Fibroblast of villous mesenchyme (primary cell): ENCODE results near the gene GLT8D2. TPM values are rescaled to one million over a fixed set of nuclear protein-coding genes. Genes with fewer than 3 reads are reported as not detected.

Source experiments
- DNase-seq: peaks from one replicate; pipeline ENCODE4 v3.0.0-alpha.2; 2010; ENCODE audit warnings: low read depth
- H3K4me3 ChIP-seq: 2 replicates; pipeline ENCODE4 v1.5.1; 2011; ENCODE audit warnings: low read depth, mild to moderate bottlenecking, low read length
- CTCF ChIP-seq: IDR thresholded peaks from 2 replicates; pipeline ENCODE4 v1.5.1; 2012; ENCODE audit warnings: low read depth, mild to moderate bottlenecking, low read length; ENCODE audit not compliant: insufficient read depth
- total RNA-seq: library from RNA; depleted of rRNA; stranded (reverse); fragments of >200 nt; gene quantifications from 2 replicates; pipeline ENCODE4 v1.2.3, GENCODE V29; 2012

The GLT8D2 gene
- total RNA-seq, 1 donor, result 51.4 TPM

DNA sequence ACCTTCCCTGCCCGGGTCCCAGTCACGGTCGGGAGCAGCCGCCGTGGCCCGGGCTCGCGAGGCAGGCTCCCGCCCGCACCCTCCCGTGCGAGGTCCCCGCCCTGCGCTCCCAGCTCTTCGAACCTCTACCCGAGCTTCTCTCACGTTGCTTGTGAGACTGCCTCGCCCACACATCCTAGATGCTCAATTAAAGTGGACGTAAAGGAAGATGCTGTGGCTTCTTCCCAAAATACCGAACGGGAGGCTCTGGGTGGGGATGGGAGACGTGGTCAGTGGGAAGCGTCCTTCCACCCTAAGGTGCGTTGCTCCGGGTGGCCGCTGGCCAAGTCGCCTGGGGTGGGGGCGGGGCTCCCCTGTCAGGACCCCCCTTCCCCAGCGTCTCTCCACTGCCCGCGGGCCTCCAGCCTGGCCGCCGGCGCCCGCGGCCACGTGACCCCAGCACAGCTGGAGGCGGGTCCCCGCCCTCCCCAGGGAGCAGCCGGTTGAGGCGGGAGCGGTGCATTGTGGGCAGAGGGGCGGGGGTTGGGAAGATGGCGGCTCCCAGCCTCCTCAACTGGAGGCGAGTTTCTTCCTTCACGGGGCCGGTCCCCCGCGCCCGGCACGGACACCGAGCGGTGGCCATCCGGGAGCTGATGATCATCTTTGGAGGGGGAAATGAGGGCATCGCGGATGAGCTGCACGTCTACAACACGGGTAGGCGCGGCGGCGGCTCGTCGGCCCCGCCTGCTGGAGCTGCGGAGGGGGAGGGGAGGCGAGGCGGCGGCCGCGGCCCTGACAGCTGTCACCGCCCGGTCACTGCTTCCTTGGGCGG, 14.2 kb upstream of the GLT8D2 start, which contains the start of gene HCFC2:
Gene HCFC2, plus strand, starts transcription at position 501 of the 811 bp plus-strand sequence. Its CDS starts 30 bp downstream, at position 531.
- TF ChIP-seq CTCF, result no peak
- DNase-seq, result peak; percentile 87

DNA sequence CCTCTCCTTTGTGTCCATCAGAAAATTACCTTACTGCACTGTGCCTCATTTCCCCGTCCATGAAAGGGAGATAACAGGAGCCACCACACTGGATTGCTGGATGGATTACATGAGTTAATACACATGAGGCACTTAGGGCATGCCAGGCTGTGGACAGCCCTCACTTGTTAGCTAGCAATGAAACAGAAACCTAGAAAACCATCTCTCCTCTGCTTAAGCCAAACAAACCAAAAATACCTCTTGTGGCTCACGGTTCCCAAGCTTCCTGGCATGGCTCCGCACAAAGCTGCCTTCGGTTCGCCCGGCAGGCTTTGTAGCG, 13.7 kb upstream of the GLT8D2 start:
- no peak for TF ChIP-seq CTCF
- peak; percentile 61 for DNase-seq
- H3K4me3 ChIP-seq, result peak overlapping the region; percentile 94

More for the DNA sequence above, 14.2 kb upstream of the GLT8D2 start, which contains the start of gene HCFC2:
- H3K4me3 ChIP-seq, result peak within 1 kb of the TSS; percentile 94

GRCh38 chr12:104060791-104061190, 10.8 kb upstream of the GLT8D2 start:
- DNase-seq, result no peak
- no peak for TF ChIP-seq CTCF
- H3K4me3 ChIP-seq, result no peak overlapping the region

- no peak for DNase-seq
- H3K4me3 ChIP-seq, result no peak overlapping the region
- TF ChIP-seq CTCF, result no peak
Observed at GRCh38 chr12:104059963-104060362, 10.0 kb upstream of the GLT8D2 start.

DNA sequence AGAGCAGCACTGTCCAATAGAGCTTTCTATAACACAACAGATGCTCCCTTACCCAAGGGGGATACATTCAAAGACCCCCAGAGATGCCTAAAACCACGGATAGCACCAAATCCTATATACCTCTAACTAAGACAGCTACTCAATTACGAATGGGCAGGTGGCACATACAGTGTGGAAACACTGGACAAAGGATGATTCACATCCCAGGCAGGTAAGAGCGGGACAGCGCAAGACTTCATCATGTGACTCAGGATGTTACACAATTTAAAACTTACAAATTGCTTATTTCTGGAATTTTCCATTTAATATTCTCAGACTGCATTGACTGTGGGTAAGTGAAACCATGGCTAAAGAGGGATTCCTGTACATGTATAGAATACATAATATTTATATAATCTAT, 8.8 kb upstream of the GLT8D2 start:
- TF ChIP-seq CTCF, result no peak
- H3K4me3 ChIP-seq, result no peak overlapping the region
- no peak for DNase-seq

DNA sequence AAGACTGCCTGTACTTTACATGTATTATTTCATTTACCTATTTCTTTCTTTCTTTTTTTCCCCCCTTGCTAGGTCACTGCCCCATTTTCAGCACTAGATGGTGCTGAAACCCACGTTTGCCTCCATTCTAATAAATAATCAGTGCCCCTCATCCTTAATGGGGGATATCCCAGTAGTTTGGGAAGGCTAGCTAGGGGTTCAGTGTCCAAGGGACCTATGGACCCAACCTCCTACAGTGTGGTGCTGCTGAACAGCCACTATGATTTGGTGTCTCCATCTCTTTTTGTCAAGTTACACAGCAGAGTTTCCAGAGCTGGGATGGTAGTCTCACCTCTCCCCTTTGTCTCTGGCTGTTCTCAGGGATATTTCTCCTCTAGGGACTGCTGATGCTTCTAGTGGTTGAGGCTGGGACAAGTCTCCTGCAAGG, 7.8 kb upstream of the GLT8D2 start:
- no peak overlapping the region for H3K4me3 ChIP-seq
- DNase-seq, result peak; percentile 42
- TF ChIP-seq CTCF, result peak; percentile 76
